ENCODE results near the gene BTBD16. TPM values are rescaled to one million over a fixed set of nuclear protein-coding genes. Genes with fewer than 3 reads are reported as not detected.

BTBD16 gene
- total RNA-seq, 2 experiments from 2014 or later = not detected

DNA sequence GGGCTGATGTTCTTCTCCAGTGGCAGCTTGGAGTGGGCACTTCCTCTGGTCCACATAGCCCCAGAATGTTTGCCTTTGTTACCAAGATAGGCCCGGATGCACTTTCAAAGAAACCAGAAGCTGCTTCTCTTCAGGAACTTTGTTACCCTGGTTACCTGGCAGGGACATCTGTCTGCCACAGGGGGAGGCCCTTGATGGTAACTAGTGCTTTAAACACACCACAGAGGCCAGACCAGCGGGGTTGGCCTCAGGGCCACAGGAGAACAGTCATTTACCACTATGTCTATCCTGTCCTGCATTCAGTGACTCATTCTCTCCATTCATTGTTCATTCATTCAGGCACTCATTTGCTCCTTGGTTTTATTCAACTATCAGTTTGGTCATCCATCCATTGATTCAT is 91.5 kb downstream of the BTBD16 start:
- H3K27me3 Mint-ChIP-seq = peaks cover 28% of the 10 kb centered on the region
- H3K9me3 Mint-ChIP-seq (ENCODE audit: low read depth) = no peaks in the 10 kb centered on the region
- H3K4me1 Mint-ChIP-seq = peaks cover 6% of the 10 kb centered on the region
- CTCF ChIA-PET = no interaction called here
- no peaks in the 10 kb centered on the region for H3K36me3 Mint-ChIP-seq
- DNase-seq (peak; percentile 51), ATAC-seq (peak; percentile 16)
- H3K4me3 Mint-ChIP-seq = no peak overlapping the region
- no peak overlapping the region for H3K27ac Mint-ChIP-seq

DNA sequence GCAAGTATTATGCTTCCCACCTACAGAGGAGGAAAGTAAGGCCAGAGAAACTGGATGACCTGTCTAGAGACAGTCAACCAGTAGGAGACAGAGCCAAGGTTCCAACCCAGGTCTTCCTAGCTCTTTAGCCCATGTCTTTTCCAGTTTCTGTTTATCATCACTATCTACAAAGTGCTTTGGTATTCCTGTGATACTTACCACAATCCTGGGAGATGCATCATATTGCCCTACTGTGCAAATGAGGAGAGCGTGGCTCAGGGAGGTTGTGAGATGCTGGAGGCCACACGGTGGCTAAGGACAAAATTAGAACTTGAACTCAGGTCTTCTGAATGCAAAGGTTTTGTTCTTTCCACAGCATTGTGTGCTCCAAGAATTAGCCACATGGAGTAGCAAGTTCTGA is 92.2 kb downstream of the BTBD16 start:
- H3K4me1 Mint-ChIP-seq = peaks cover 6% of the 10 kb centered on the region
- no peaks in the 10 kb centered on the region for H3K9me3 Mint-ChIP-seq (ENCODE audit: low read depth)
- CTCF ChIA-PET = no interaction called here
- no peak overlapping the region for H3K4me3 Mint-ChIP-seq
- H3K27me3 Mint-ChIP-seq = peaks cover 31% of the 10 kb centered on the region
- H3K27ac Mint-ChIP-seq = no peak overlapping the region
- H3K36me3 Mint-ChIP-seq = no peaks in the 10 kb centered on the region
- ATAC-seq = no peak
- DNase-seq = no peak

DNA sequence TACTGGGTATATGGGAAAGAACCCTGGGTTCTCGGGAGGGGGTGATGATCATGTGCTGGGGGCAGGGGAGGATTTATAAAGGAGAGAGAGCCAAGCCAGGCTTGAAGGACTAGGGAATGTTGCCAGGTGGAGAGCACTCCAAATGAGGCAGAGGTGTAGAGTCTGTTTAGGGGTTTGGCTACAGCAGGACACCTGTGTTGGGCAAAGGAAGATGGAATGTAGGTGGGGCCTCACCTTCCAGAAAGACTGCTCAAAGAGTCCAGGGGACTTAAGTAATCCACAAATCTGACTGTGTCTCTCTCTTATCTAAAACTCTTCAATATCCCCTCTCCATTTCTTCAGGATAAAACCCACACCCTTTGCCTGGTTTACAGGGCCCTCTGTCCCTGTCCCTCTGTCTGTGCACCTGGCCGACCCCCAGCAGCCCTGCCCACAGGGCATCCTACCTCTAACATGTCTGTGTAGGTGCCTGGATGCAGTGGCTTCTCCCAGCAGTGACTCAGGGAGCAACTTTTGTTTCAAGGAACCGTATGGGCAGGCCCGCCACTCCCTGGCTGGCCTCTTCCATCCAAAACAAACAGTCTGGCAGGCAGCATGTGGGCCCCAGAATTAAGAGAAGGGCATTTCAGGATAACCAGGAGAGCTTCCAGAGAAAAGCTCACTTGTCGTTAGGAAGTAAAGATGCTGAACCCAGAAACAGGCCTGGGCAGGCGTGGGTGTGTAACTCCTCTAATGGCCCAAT is 92.8 kb downstream of the BTBD16 start:
- ATAC-seq = no peak
- Mint-ChIP-seq H3K27me3 (peaks cover 31% of the 10 kb centered on the region), H3K9me3 (ENCODE audit: low read depth) (no peaks in the 10 kb centered on the region), H3K4me1 (peaks cover 6% of the 10 kb centered on the region), H3K4me3 (no peak overlapping the region), H3K27ac (no peak overlapping the region), H3K36me3 (no peaks in the 10 kb centered on the region)
- CTCF ChIA-PET = no interaction called here
- no peak for DNase-seq

DNA sequence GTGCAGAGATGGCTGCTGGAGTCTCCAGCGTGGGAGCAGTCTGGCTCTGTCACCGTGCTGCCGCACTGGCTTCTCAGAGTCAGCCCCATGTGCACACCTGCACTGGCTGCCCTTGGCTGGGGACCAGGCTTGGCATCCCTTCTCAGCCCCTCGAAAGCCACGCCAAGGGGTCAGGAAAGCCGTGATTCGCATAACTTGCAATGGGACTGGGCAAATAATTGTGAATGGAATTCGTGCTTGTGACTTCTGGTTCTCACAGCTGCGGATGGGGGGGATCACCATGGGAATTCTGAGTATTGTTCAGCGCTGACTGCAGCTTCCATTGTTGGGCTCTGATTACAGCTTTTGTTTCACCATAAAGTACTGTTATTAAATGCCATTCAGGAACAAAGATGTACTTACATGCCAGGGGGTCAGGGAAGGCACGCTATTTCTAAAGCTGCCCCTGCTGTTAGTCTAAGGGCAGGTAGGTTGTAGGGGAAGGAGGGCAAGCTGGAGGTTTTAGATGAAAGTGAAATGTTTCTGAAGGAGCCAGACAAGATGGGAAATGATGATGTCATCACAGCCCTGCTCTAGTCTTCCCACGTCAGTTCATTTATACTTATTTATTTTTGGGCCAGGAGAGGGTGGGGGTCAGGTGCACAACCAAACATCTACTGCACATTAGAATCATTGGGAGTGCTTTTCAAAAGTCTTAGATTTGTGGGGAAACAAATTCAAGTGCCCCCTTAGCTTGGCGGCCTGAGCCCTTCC is 97.6 kb downstream of the BTBD16 start:
- ATAC-seq (no peak), DNase-seq (no peak)
- no peaks in the 10 kb centered on the region for H3K9me3 Mint-ChIP-seq (ENCODE audit: low read depth)
- no peaks in the 10 kb centered on the region for H3K36me3 Mint-ChIP-seq
- CTCF ChIA-PET = interaction anchor here (1.4 kb wide), 1 partner anchor 66 kb away, joined by 4 read pairs; no protein-coding TSS in a partner anchor
- no peak overlapping the region for H3K4me3 Mint-ChIP-seq
- H3K4me1 Mint-ChIP-seq = peaks cover 3% of the 10 kb centered on the region
- H3K27ac Mint-ChIP-seq = no peak overlapping the region
- H3K27me3 Mint-ChIP-seq = peaks cover 71% of the 10 kb centered on the region

DNA sequence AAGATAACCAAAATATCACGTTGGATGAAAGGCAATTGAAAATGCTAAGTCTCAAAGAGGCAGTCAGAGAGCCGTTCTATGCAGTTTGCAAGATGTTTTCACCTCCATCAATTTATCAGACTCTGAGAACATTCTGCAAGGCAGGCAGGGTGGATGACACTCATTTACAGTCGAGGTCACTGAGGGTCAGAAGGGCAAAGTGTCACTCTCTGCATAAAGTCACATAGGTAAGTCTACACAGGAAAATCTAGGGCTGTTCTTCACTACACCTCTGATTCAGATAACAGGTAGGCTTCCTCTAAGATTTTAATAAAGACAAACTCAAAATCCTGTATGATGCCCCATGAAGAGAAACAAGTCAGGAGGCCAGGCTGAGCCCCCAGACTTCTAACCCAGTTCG is 102.0 kb downstream of the BTBD16 start:
- Mint-ChIP-seq H3K4me1 (peaks cover 22% of the 10 kb centered on the region), H3K9me3 (ENCODE audit: low read depth) (no peaks in the 10 kb centered on the region), H3K27me3 (peaks cover 62% of the 10 kb centered on the region), H3K4me3 (no peak overlapping the region), H3K27ac (no peak overlapping the region), H3K36me3 (no peaks in the 10 kb centered on the region)
- CTCF ChIA-PET = interaction anchor here (2.0 to 3.1 kb wide), 2 partner anchors 61 to 74 kb away, joined by 6 to 17 read pairs; no protein-coding TSS in a partner anchor
- DNase-seq (no peak), ATAC-seq (no peak)

DNA sequence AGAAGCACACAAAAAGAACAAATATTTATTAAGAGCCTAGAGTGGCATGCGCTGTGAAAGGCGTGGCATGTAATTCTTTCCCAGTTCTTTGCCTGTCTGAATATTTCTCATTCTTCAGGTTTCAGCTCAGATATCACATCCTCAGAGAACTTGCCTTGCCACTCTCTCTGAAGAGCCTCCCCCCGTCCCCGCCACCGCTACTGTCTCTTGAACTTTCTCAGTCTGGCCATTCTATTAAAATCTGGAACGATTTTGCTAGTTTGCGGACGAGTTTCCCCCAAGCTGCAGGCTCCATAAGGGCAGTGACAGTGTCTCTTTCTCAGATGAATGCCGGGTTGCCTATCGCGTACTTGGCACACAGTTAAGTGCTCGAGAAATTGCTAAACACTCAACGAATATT is 102.6 kb downstream of the BTBD16 start:
- Mint-ChIP-seq H3K4me1 (peaks cover 22% of the 10 kb centered on the region), H3K4me3 (peak overlapping the region; percentile 69), H3K27ac (peak overlapping the region; percentile 21), H3K36me3 (peaks cover under 1% of the 10 kb centered on the region), H3K9me3 (ENCODE audit: low read depth) (no peaks in the 10 kb centered on the region), H3K27me3 (peaks cover 58% of the 10 kb centered on the region)
- no peak for ATAC-seq
- no peak for DNase-seq
- CTCF ChIA-PET = interaction anchor here (1.1 to 3.1 kb wide), 7 partner anchors 14 to 192 kb away, joined by 4 to 17 read pairs (median 6); no protein-coding TSS in a partner anchor

DNA sequence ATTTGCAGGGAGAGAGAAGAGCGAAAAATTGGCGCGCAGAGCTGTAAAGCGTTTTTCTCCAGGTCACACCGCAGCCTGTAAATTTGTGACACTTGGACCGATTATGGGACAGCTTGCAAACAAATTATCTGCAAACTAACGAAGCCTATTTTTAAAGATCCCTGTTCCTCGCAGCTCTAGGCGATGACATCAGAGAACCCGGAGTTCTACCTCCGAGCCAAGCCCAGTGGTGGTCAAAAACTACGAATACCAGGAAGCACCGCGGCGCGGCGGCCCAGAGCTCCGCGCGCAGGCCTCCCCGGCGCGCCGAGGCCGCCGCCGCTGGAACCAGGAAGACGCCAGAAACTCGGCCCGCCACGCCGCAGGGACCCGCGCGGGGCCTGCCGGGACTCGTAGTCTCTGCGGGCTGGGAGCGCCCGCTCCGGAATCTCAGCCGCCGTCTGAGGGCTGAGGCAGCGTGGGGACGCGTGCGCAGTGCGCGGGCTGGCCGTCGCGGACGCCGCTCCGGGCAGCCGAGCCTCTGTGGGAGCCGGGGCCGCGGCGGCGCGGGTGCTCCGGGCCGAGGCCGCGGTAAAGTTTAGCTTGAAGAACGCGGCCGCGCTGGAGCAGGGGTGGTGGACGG is 103.3 kb downstream of the BTBD16 start, which contains the start of gene PLEKHA1:
Gene PLEKHA1 (plus strand): TSS at position 472 of the 622 bp plus-strand sequence. CDS start 18,493 bp downstream, outside the sequence.
- H3K36me3 Mint-ChIP-seq = peaks cover 6% of the 10 kb centered on the region
- DNase-seq (peak; percentile 94), ATAC-seq (peak; percentile 94)
- H3K4me1 Mint-ChIP-seq = peaks cover 22% of the 10 kb centered on the region
- H3K9me3 Mint-ChIP-seq (ENCODE audit: low read depth) = no peaks in the 10 kb centered on the region
- CTCF ChIA-PET = interaction anchor here (1.0 to 3.1 kb wide), 10 partner anchors 13 to 191 kb away, joined by 3 to 17 read pairs (median 6); no protein-coding TSS in a partner anchor
- H3K4me3 Mint-ChIP-seq = peak within 1 kb of the TSS; percentile 81
- H3K27ac Mint-ChIP-seq = peak within 1 kb of the TSS; percentile 65
- H3K27me3 Mint-ChIP-seq = peaks cover 62% of the 10 kb centered on the region

DNA sequence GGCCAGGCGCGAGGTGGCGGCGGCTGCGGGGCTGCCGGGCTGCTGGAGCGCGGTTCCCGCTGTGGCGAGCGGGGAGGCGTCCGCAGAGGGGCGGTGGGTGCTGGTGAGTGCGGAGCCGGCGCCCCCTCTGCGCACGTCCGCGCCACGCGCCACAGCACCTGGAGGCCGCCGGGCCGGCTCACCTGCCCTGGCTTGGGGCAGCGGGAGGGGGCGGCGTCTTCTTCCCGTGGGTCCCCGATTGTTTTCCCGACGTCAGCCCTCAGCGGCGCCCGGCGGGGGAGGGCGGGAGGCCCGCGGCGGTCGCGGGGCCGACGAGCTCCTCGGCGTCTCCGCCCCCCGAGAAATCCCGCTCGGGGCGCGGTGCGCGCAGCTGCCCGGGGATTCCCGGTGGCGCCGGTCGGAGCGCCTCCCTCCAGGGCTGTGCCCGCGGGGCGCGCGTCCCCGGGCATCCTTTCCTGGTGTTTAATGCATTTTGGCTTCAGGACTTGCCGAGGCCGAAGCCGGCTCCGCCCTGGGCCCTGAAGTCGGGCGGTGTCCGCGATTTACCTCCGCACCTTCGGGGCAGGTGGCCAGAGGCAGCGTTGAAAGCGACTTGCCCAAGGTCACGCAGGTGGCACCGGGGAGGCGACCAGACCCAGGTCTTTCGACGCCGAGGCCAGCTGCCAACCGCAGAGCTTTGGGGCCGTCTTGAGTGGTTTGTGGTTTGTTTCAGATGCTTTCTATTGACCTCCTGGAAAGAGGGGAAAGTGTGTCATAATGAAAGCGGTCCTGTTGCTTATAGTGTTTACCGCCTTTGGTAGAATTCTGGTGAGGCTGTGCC is 104.0 kb downstream of the BTBD16 start:
- DNase-seq (peak; percentile 79), ATAC-seq (peak; percentile 41)
- Mint-ChIP-seq H3K9me3 (ENCODE audit: low read depth) (no peaks in the 10 kb centered on the region), H3K4me3 (peak overlapping the region; percentile 81), H3K27ac (peak overlapping the region; percentile 65), H3K4me1 (peaks cover 22% of the 10 kb centered on the region), H3K36me3 (peaks cover 9% of the 10 kb centered on the region), H3K27me3 (peaks cover 63% of the 10 kb centered on the region)
- CTCF ChIA-PET = interaction anchor here (1.0 to 3.1 kb wide), 10 partner anchors 12 to 191 kb away, joined by 3 to 17 read pairs (median 6); no protein-coding TSS in a partner anchor

DNA sequence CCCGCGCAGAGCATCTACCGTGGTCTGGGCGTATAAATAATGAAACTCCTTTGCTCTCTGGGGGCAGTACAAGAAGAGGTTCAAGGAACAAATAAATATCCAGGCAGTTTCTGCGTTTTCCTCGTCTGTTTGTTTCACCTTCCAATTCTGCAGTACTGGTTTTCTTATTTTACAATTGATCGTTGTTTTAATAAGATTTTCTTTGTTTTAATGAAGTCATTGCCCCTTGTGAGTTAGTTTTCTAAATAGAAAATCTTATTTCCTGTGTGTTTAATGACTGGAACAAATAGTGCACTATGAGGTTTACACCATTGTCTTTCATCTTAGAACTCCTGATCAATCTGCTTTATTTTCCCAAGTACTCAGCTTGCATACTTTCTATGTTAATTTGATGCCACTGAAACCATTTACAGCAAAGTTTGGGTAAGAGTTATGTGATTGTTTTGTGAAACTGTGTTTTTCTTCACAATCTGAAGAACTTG is 104.6 kb downstream of the BTBD16 start:
- no peak for ATAC-seq
- Mint-ChIP-seq H3K36me3 (peaks cover 13% of the 10 kb centered on the region), H3K27me3 (peaks cover 62% of the 10 kb centered on the region), H3K4me3 (peak overlapping the region; percentile 81), H3K9me3 (ENCODE audit: low read depth) (no peaks in the 10 kb centered on the region), H3K27ac (peak overlapping the region; percentile 65), H3K4me1 (peaks cover 22% of the 10 kb centered on the region)
- CTCF ChIA-PET = interaction anchor here (1.6 kb wide), 1 partner anchor 140 kb away, joined by 3 read pairs; no protein-coding TSS in a partner anchor
- no peak for DNase-seq

DNA sequence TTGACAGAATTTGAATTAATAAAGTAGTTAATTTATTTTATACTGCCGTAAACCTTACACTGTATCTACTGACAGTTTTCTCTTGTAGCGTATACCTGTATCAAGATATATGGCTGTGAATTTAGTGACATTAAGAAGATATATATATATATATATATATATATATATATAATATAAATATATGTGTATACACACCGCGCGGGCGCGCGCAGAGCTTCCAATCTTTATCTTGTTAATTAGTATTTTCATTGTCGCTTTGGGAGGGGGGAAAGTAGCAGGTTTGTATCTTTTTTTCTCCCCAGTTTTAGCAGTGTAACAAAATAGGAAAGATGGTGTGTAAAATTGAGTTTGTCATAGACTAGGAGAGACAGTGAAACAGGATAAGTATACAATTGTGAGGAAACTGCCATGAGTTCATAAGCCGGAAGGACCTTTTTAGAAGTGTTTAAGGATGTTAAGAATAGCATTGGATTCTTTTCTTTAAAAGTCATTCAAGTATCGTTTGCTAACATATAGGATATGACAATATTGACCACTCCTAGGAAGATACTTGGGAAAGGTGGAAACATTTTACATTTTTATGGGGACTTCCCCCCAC is 105.4 kb downstream of the BTBD16 start:
- Mint-ChIP-seq H3K36me3 (peaks cover 15% of the 10 kb centered on the region), H3K4me1 (peaks cover 22% of the 10 kb centered on the region), H3K27ac (no peak overlapping the region), H3K27me3 (peaks cover 59% of the 10 kb centered on the region), H3K4me3 (no peak overlapping the region), H3K9me3 (ENCODE audit: low read depth) (no peaks in the 10 kb centered on the region)
- DNase-seq = no peak
- CTCF ChIA-PET = no interaction called here
- ATAC-seq = no peak

DNA sequence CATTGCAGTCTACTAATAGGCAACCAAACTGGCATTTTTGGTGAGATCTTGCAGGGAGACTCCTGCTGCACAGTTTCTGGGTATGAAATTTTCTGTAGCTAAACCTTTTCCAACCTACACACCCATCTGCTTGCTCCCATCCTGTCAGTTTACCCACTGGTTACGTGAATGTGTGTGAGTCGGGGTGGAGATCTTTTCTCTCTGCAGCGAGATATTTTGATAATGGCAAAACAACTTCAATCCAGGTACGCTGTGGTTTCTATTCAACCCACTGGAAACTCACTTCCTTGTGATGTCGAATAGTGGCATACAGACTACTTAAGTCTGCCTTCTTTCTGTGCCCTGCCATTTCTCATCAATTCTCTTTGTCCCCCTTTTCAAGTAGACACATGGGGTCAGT is 107.9 kb downstream of the BTBD16 start:
- Mint-ChIP-seq H3K4me3 (no peak overlapping the region), H3K36me3 (peaks cover 18% of the 10 kb centered on the region), H3K4me1 (peaks cover 16% of the 10 kb centered on the region), H3K27me3 (peaks cover 44% of the 10 kb centered on the region), H3K9me3 (ENCODE audit: low read depth) (no peaks in the 10 kb centered on the region), H3K27ac (no peak overlapping the region)
- no peak for ATAC-seq
- no peak for DNase-seq
- CTCF ChIA-PET = no interaction called here

DNA sequence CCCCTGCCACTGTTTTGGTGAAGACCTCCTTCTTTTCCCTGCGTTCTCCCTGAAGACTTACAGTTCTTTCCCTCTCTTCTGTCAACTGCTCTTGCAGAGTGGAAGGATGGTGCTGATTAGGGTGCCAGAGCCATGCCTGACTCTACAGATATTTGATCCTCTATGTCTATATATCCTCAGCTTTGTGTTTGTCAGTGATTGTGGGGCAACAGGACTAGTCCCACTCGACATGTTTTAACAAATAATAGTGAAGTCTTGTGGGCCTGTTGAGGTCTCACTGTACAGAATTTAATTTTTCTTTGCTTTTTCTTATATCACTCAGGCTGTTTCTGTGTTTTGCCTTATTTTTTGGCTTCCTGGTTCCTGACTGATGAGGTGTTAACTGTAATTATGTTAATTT is 108.4 kb downstream of the BTBD16 start:
- Mint-ChIP-seq H3K4me1 (peaks cover 13% of the 10 kb centered on the region), H3K27me3 (peaks cover 41% of the 10 kb centered on the region)
- CTCF ChIA-PET = no interaction called here

More for the DNA sequence above, 108.4 kb downstream of the BTBD16 start:
- peaks cover 18% of the 10 kb centered on the region for H3K36me3 Mint-ChIP-seq
- H3K4me3 Mint-ChIP-seq = no peak overlapping the region
- no peaks in the 10 kb centered on the region for H3K9me3 Mint-ChIP-seq (ENCODE audit: low read depth)
- DNase-seq (no peak), ATAC-seq (no peak)
- no peak overlapping the region for H3K27ac Mint-ChIP-seq
